GM12875 (cell line): ENCODE data around the gene ERC2.

Experiments
- H3K4me3 ChIP-seq: one replicate; pipeline ENCODE4 v1.5.1; 2011; ENCODE audit warnings: low read depth, low read length, control low read depth
- TF ChIP-seq, protein P1 (sequence below): IDR thresholded peaks from 2 replicates; pipeline ENCODE4 v1.5.1; 2011; ENCODE audit warnings: low read depth, mild to moderate bottlenecking, control low read depth, inconsistent platforms, low read length, moderate library complexity, borderline replicate concordance; ENCODE audit not compliant: insufficient read depth

The ERC2 gene

DNA sequence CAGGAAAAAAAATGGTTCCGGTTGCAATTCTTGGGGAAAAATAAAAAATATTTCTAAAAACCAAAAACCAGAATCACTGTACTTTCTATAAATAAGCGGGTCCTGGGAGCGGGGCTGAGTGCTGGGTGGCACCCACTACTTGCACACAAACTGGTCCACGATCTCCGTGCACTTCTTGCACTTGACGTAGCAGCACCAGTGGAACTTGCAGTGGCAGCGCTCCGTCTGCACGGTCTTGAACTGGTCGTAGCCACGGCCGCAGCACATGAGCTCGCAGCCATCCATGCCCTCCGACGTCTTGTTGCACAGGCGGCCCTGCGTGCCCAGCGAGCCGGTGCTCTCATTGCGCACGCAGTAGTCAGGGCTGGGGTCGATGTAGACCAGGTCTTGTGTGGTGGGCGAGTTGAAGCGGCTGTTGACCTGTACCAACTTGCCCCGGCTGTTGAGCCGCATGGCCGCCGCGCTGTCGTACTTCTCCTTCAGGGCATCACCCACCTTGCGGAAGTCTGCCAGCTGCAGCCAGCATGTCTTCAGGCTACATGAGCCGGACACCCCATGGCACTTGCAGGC lies 998.2 kb downstream of the ERC2 start:
- TF ChIP-seq, protein P1, sequence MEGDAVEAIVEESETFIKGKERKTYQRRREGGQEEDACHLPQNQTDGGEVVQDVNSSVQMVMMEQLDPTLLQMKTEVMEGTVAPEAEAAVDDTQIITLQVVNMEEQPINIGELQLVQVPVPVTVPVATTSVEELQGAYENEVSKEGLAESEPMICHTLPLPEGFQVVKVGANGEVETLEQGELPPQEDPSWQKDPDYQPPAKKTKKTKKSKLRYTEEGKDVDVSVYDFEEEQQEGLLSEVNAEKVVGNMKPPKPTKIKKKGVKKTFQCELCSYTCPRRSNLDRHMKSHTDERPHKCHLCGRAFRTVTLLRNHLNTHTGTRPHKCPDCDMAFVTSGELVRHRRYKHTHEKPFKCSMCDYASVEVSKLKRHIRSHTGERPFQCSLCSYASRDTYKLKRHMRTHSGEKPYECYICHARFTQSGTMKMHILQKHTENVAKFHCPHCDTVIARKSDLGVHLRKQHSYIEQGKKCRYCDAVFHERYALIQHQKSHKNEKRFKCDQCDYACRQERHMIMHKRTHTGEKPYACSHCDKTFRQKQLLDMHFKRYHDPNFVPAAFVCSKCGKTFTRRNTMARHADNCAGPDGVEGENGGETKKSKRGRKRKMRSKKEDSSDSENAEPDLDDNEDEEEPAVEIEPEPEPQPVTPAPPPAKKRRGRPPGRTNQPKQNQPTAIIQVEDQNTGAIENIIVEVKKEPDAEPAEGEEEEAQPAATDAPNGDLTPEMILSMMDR: no peak
- H3K4me3 ChIP-seq: no peak overlapping the region

DNA sequence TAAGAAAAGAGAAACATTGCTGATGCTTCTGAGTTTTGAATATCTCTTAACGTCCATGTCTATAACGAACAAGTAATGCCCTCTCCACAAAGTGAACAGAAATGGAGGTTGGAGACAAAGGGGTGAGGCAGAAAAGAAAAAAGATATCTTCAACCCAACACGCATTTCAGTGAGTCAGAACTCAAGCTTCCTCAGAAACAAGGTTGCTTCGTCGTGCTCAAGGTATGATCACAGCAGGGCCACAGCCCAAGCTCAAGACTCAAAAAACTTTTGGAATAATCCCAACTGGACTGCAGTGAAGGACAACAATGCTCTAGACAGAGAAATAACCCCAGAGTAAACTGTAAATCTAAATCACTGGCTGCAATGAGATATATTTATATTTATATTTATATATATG lies 1000.0 kb downstream of the ERC2 start:
- no peak overlapping the region for H3K4me3 ChIP-seq
- TF ChIP-seq, protein P1: no peak

DNA sequence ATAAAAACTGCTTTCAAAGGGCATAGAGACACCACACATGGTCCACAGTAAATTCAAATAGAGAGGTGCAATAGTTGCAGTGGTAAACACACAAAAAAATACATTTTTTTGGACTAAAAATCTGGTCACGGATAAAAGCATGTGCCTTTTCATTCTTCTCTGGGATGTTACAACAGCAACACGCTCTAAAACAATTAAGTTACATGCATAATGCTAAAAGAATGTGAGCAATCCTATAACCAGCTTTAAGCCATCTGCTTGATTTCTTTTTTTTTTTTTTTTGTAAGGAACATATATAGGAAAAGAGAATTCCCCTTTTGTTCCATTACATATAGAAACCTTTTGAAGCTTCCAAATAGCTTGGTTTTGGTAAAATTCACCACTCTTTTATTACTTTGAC lies 1001.2 kb downstream of the ERC2 start:
- H3K4me3 ChIP-seq: no peak overlapping the region
- TF ChIP-seq, protein P1: no peak

DNA sequence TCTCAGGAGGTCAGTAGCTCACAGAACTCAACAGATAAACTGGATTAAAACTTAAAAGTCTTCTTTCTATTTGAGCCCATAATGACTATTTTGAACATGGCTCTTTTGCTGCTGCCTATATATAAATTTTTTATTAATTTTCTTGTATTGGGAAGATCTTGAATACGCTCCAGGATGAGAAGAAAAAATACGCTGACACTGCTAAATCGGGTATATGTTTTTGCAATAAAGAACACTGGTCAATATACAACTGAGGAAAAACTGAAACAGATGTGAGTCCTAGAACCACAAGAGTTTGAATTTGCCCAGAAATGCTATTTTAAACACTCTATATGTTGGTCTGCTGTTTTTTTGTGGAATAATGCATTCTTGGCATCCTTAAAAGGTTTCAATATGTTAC lies 1001.7 kb downstream of the ERC2 start:
- no peak overlapping the region for H3K4me3 ChIP-seq

DNA sequence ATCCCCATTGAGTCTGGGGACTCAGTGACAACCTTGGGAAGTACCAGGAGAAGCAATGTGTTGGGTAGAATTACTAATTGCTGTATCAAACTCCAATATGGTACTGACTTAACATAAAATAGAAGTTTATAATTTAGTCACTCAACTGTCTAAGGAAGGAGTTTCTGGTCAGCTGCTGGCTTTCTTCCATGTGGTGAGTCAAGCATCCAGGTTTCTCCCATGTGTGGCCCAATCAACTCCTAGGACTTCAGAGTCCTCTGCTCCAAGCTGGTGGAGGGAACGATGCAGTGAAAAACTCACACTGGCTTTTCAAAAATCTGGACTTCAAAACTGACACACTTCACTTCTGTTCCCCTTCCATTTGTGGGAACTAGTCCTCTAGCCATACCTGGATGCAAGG lies 1006.4 kb downstream of the ERC2 start:
- H3K4me3 ChIP-seq: no peak overlapping the region
- TF ChIP-seq, protein P1: no peak

More for the DNA sequence above, 1001.7 kb downstream of the ERC2 start:
- TF ChIP-seq, protein P1: no peak

DNA sequence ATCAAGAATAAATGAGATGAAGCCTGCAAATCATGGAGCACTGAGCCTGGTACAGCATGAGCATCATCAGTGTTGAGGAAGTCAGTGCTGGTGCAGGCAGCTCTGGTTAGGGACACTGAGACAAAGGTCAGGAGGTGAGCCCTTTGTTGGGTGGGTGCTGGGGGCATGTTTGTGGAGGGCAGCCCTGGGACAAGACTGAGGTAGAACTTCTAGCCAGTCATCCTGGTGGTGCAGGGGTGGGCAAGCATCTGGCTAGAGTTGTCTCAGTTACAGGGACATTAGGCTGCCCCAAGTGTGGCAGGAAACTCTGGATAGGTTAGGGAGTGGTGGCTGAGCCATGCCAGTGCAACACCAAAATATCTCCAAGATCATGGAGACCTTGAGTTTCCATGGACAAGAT lies 1008.4 kb downstream of the ERC2 start:
- no peak overlapping the region for H3K4me3 ChIP-seq
- TF ChIP-seq, protein P1: no peak
